DND-41 (cell line): ENCODE results near the gene KCNJ15.

Experiments
- EZH2 ChIP-seq: IDR thresholded peaks from 3 replicates; pipeline ENCODE4 v1.6.1; 2012; ENCODE audit warnings: borderline replicate concordance, low read depth, mild to moderate bottlenecking, moderate library complexity, low read length, inconsistent platforms; ENCODE audit not compliant: severe bottlenecking
- TF ChIP-seq, protein P1 (sequence below): IDR thresholded peaks from 2 replicates; pipeline ENCODE4 v1.5.1; 2012; ENCODE audit warnings: borderline replicate concordance, low read length, moderate library complexity, mild to moderate bottlenecking; ENCODE audit not compliant: poor library complexity, severe bottlenecking; ENCODE audit errors: extremely low read depth

- TF ChIP-seq, protein P1, sequence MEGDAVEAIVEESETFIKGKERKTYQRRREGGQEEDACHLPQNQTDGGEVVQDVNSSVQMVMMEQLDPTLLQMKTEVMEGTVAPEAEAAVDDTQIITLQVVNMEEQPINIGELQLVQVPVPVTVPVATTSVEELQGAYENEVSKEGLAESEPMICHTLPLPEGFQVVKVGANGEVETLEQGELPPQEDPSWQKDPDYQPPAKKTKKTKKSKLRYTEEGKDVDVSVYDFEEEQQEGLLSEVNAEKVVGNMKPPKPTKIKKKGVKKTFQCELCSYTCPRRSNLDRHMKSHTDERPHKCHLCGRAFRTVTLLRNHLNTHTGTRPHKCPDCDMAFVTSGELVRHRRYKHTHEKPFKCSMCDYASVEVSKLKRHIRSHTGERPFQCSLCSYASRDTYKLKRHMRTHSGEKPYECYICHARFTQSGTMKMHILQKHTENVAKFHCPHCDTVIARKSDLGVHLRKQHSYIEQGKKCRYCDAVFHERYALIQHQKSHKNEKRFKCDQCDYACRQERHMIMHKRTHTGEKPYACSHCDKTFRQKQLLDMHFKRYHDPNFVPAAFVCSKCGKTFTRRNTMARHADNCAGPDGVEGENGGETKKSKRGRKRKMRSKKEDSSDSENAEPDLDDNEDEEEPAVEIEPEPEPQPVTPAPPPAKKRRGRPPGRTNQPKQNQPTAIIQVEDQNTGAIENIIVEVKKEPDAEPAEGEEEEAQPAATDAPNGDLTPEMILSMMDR: no peak
- no peak for TF ChIP-seq EZH2
Observed at GRCh38 chr21:38341546-38342012, 84.8 kb downstream of the KCNJ15 start.
